Stimulated activated CD8-positive, alpha-beta memory T cell treated with anti-CD3 and anti-CD28 coated beads, Interleukin-7, amount 100 ng/mL, for 4 hours (primary cell): ENCODE measurements around the gene FAT1.
"Not testable (repeated sequence)": the region's sequence is repeated elsewhere in the genome, so short reads cannot be mapped to it uniquely, and the experiment has no call there.

Experiments
- DNase-seq, 2 donors: peaks; one replicate each; pipeline ENCODE4 v3.0.0-alpha.2; 2020; ENCODE audit warnings: low read depth in 2 of 2

The FAT1 gene

GRCh38 chr4:186698028-186698427, 25.6 kb downstream of the FAT1 start:
- DNase-seq: no peak

- DNase-seq: no peak
These were observed 28.3 kb downstream of the FAT1 start for GRCh38 chr4:186695392-186695791.

GRCh38 chr4:186693894-186694293, 29.8 kb downstream of the FAT1 start:
- no peak for DNase-seq

- no peak for DNase-seq
These were observed 30.4 kb downstream of the FAT1 start for GRCh38 chr4:186693159-186693815.

- no peak for DNase-seq
These were observed 32.3 kb downstream of the FAT1 start for GRCh38 chr4:186691396-186691795.

GRCh38 chr4:186689476-186689875, 34.2 kb downstream of the FAT1 start:
- no peak for DNase-seq

GRCh38 chr4:186688150-186688943, 35.3 kb downstream of the FAT1 start:
- DNase-seq: no peak

- no peak for DNase-seq
These were observed 36.4 kb downstream of the FAT1 start for GRCh38 chr4:186687265-186687664.

- no peak for DNase-seq
These were observed 37.9 kb downstream of the FAT1 start for GRCh38 chr4:186685767-186686183.

GRCh38 chr4:186684889-186685309, 38.8 kb downstream of the FAT1 start:
- no peak for DNase-seq

- DNase-seq: no peak
These were observed 39.4 kb downstream of the FAT1 start for GRCh38 chr4:186684220-186684619.

GRCh38 chr4:186680641-186681040, 43.0 kb downstream of the FAT1 start:
- no peak for DNase-seq

- no peak for DNase-seq
These were observed 47.0 kb downstream of the FAT1 start for GRCh38 chr4:186676531-186677161.

- no peak for DNase-seq
These were observed 53.9 kb downstream of the FAT1 start for GRCh38 chr4:186669735-186670134.

- DNase-seq: no peak
These were observed 54.4 kb downstream of the FAT1 start for GRCh38 chr4:186669159-186669731.

GRCh38 chr4:186666750-186667149, 56.9 kb downstream of the FAT1 start:
- no peak for DNase-seq

- no peak for DNase-seq
These were observed 57.4 kb downstream of the FAT1 start for GRCh38 chr4:186666252-186666651.

- no peak for DNase-seq
These were observed 63.3 kb downstream of the FAT1 start for GRCh38 chr4:186660403-186660802.

- no peak for DNase-seq
These were observed 63.7 kb downstream of the FAT1 start for GRCh38 chr4:186659935-186660334.

- DNase-seq: not testable (repeated sequence)
These were observed 64.2 kb downstream of the FAT1 start for GRCh38 chr4:186659456-186659855.

GRCh38 chr4:186658657-186659056, 65.0 kb downstream of the FAT1 start:
- DNase-seq: no peak

GRCh38 chr4:186657764-186658163, 65.9 kb downstream of the FAT1 start:
- DNase-seq: no peak
